ENCODE data around the gene SUCLG2. TPM values are rescaled to one million over a fixed set of nuclear protein-coding genes. Genes with fewer than 3 reads are reported as not detected.

SUCLG2 gene
- total and polyA plus RNA-seq, 7 donors = 63.7 to 102 (median 90.5) TPM

DNA sequence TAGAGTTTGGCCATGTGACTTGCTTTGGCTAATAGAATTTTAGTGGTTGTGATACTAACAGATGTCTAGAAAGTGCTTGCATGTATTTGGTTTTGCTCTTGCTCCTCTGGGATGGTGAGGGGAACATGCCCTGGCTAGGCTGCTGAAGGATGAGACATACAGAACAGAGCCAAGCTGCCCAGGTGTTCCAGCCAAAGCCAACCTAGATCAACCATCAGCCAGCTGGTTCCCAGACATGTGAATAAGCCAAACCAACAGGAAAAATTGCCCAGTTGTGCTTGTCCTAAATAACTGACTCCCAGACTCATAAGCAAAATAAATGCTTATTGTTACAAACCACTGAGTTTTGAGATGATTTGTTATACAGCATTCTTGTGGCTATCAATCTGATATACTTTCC is 292.6 kb downstream of the SUCLG2 start:
- H3K27ac ChIP-seq = no peak overlapping the region
- no peaks in the 10 kb centered on the region for H3K4me1 ChIP-seq
- no peaks in the 10 kb centered on the region for H3K9me3 ChIP-seq
- intact Hi-C loops (cut with DNase I) = no loop called here
- no peak for TF ChIP-seq CTCF (IDR thresholded peaks at IDR 0.05)
- DNase-seq (no peak), ATAC-seq (no peak)
- no peak overlapping the region for H3K4me3 ChIP-seq
- H3K36me3 ChIP-seq (ENCODE audit: insufficient read depth in 1 of 2, low read depth in 1 of 2) = no peaks in the 10 kb centered on the region
- H3K27me3 ChIP-seq (ENCODE audit: insufficient read depth in 3 of 3, low read length in 2 of 3) = no peaks in the 10 kb centered on the region

DNA sequence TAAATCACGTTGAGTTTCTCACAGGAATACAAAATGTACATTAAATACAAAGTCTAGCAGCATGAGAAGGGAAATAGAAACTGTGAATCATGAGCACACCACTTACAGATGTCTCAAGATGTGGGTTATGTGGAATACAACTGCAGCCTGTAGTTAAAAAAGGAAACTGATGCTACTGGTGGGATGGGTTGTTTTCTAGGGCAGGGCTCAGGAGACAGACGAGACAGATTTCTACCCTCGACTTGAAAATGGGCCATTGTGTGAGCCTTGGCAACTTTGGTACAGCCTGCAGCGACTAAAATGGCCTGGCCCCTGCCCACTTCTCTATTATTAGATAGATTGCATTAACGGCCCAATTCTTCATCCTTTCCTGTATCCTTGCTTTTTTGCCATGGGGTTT is 293.1 kb downstream of the SUCLG2 start:
- ATAC-seq (no peak), DNase-seq (no peak)
- intact Hi-C loops (cut with DNase I) = no loop called here
- no peaks in the 10 kb centered on the region for H3K36me3 ChIP-seq (ENCODE audit: insufficient read depth in 1 of 2, low read depth in 1 of 2)
- no peaks in the 10 kb centered on the region for H3K4me1 ChIP-seq
- H3K27me3 ChIP-seq (ENCODE audit: insufficient read depth in 3 of 3, low read length in 2 of 3) = no peaks in the 10 kb centered on the region
- 71 to 74% (median 72%) methylated on average over 5 of the region's 5 CpGs for WGBS, 3 donors
- TF ChIP-seq CTCF (IDR thresholded peaks at IDR 0.05) = no peak
- H3K27ac ChIP-seq = no peak overlapping the region
- H3K4me3 ChIP-seq = no peak overlapping the region
- H3K9me3 ChIP-seq = no peaks in the 10 kb centered on the region

- Histone ChIP-seq H3K27ac (no peak overlapping the region), H3K36me3 (ENCODE audit: insufficient read depth in 1 of 2, low read depth in 1 of 2) (no peaks in the 10 kb centered on the region), H3K9me3 (no peaks in the 10 kb centered on the region), H3K4me1 (no peaks in the 10 kb centered on the region), H3K4me3 (no peak overlapping the region), H3K27me3 (ENCODE audit: insufficient read depth in 3 of 3, low read length in 2 of 3) (no peaks in the 10 kb centered on the region)
- intact Hi-C loops (cut with DNase I) = no loop called here
- ATAC-seq (no peak), DNase-seq (no peak)
- 17 to 21% (median 19%) methylated on average over 5 of the region's 5 CpGs for WGBS, 3 donors
- peak; percentile 14 for TF ChIP-seq CTCF (IDR thresholded peaks at IDR 0.05)
Measured at GRCh38 chr3:67357610-67358458, 296.6 kb downstream of the SUCLG2 start.

- no peak for TF ChIP-seq CTCF (IDR thresholded peaks at IDR 0.05)
- Histone ChIP-seq H3K27me3 (ENCODE audit: insufficient read depth in 3 of 3, low read length in 2 of 3) (no peaks in the 10 kb centered on the region), H3K9me3 (no peaks in the 10 kb centered on the region), H3K36me3 (ENCODE audit: insufficient read depth in 1 of 2, low read depth in 1 of 2) (no peaks in the 10 kb centered on the region), H3K27ac (no peak overlapping the region), H3K4me1 (no peaks in the 10 kb centered on the region), H3K4me3 (no peak overlapping the region)
- intact Hi-C loops (cut with DNase I) = no loop called here
- ATAC-seq (no peak), DNase-seq (no peak)
Measured at GRCh38 chr3:67349551-67350174, 304.7 kb downstream of the SUCLG2 start.

Data from psoas muscle (tissue), 8 donors.